Activated CD4-positive, alpha-beta T cell treated with anti-CD3 and anti-CD28 coated beads, Interleukin-2, Interleukin-6, amounts not matched to agents 100 ng/mL and 50 ng/mL, durations not matched to agents 16 hours and 8 hours (primary cell): Measurements from ENCODE around the gene GADD45B.
"Not testable (repeated sequence)": the region's sequence is repeated elsewhere in the genome, so short reads cannot be mapped to it uniquely, and the experiment has no call there.

ENCODE experiments used
- DNase-seq: peaks from one replicate; pipeline ENCODE4 v3.0.0-alpha.2; 2020

GADD45B gene

GRCh38 chr19:2444251-2445002 lies 31.5 kb upstream of the GADD45B start:
- DNase-seq: no peak

GRCh38 chr19:2446381-2446780 lies 29.5 kb upstream of the GADD45B start:
- DNase-seq: no peak

- DNase-seq: no peak
These were observed 26.9 kb upstream of the GADD45B start for GRCh38 chr19:2449019-2449418.

- DNase-seq: no peak
These were observed 24.8 kb upstream of the GADD45B start for GRCh38 chr19:2451138-2451537.

- DNase-seq: no peak
These were observed 24.2 kb upstream of the GADD45B start for GRCh38 chr19:2451741-2452140.

- DNase-seq: no peak
These were observed 22.4 kb upstream of the GADD45B start for GRCh38 chr19:2453431-2454025.

GRCh38 chr19:2454199-2454961 lies 21.5 kb upstream of the GADD45B start:
- DNase-seq: no peak

- DNase-seq: no peak
These were observed 20.7 kb upstream of the GADD45B start for GRCh38 chr19:2454962-2455850.

- peak; percentile 62 for DNase-seq
These were observed 19.9 kb upstream of the GADD45B start for GRCh38 chr19:2455851-2456570.

GRCh38 chr19:2457394-2458037 lies 18.4 kb upstream of the GADD45B start:
- DNase-seq: no peak

GRCh38 chr19:2458054-2458453 lies 17.9 kb upstream of the GADD45B start:
- no peak for DNase-seq

GRCh38 chr19:2458776-2459175 lies 17.2 kb upstream of the GADD45B start:
- DNase-seq: not testable (repeated sequence)

- DNase-seq: no peak
These were observed 15.7 kb upstream of the GADD45B start for GRCh38 chr19:2460245-2460644.

- DNase-seq: peak; percentile 86
These were observed 13.9 kb upstream of the GADD45B start for GRCh38 chr19:2461751-2462634.

- no peak for DNase-seq
These were observed 13.1 kb upstream of the GADD45B start for GRCh38 chr19:2462635-2463421.

- not testable (repeated sequence) for DNase-seq
These were observed 12.2 kb upstream of the GADD45B start for GRCh38 chr19:2463694-2464093.

GRCh38 chr19:2464389-2464788 lies 11.5 kb upstream of the GADD45B start:
- DNase-seq: no peak

- DNase-seq: no peak
These were observed 7.3 kb upstream of the GADD45B start for GRCh38 chr19:2468596-2468995.

GRCh38 chr19:2469102-2469914 lies 6.6 kb upstream of the GADD45B start:
- peak; percentile 79 for DNase-seq
